Pancreas (tissue), 10 donors: ENCODE data around the gene OR2M2. TPM values are rescaled to one million over a fixed set of nuclear protein-coding genes. Genes with fewer than 3 reads are reported as not detected.
A peak's percentile ranks its signal among the peaks of the same experiment; 100 is the strongest.

Experiments used
- ATAC-seq, 4 donors: fragments of 200-7000 bp; cut with Tn5 transposase; one replicate each; pipeline versions ENCODE4 v1.8.0 to v1.9.1; 2020; ENCODE audit warnings: mild to moderate bottlenecking in 4 of 4, moderate library complexity in 4 of 4
- DNase-seq, 6 donors: peaks; one replicate each; pipeline ENCODE4 v3.0.0-alpha.2; 2020
- FAIRE-seq: peaks from 2 replicates; lab custom pipeline; 2012; peaks lifted over from hg19 to GRCh38; lab: Jason Lieb, UNC
- H3K27ac ChIP-seq, 4 donors: fragments of 200-600 bp; sonication (generic); 1 replicate in 3 of 4; 2 replicates in 1 of 4; pipeline versions ENCODE4 v1.5.0 to v1.8.0; 2020
- H3K27me3 ChIP-seq, 4 donors: fragments of 200-600 bp; one replicate each; pipeline ENCODE4 v1.8.0; 2021
- H3K36me3 ChIP-seq, 3 donors: fragments of 200-600 bp; sonication (generic) in 1 of 3; one replicate each; pipeline versions ENCODE4 v1.5.0 to v1.8.0; 2020 to 2021
- H3K4me1 ChIP-seq, 3 donors: fragments of 200-600 bp; one replicate each; pipeline ENCODE4 v1.8.0; 2021
- H3K4me3 ChIP-seq, 4 donors: fragments of 200-600 bp; sonication (generic) in 2 of 4; one replicate each; pipeline versions ENCODE4 v1.5.0 to v1.8.0; 2020 to 2021
- H3K9me3 ChIP-seq, 4 donors: fragments of 200-600 bp; one replicate each; pipeline ENCODE4 v1.8.0; 2021
- CTCF ChIP-seq, 4 donors: fragments of 200-600 bp; sonication (generic) in 3 of 4; IDR thresholded peaks; one replicate each; pipeline versions ENCODE4 v1.5.0 to v1.8.0; 2021; ENCODE audit warnings: antibody characterized with exemption in 4 of 4
- WGBS, 2 donors: extraction: QIAGEN DNeasy Blood & Tissue Kit; methylation state at CpG; one replicate each; pipeline ENCODE4 v1.1.7; 2013; 5-methylcytosine and 5-hydroxymethylcytosine counted together
- intact Hi-C, 3 donors: fragments of 100-400 bp; cut with DNase I; formaldehyde crosslinking; loops; one replicate each; pipeline versions ENCODE4 v1.11.1 to v1.14.2; 2022
- polyA plus RNA-seq, 2 donors: library from polyadenylated mRNA; stranded (reverse); fragments of 200-250 nt; gene quantifications; one replicate each; pipeline ENCODE4 v1.2.3, GENCODE V29; 2013
- total RNA-seq, 6 donors: library from RNA; stranded (reverse); fragmentation: NEBNext Ultra II Directional in 4 of 6; extraction: Animal tissue kit (Norgen Biotek cat#: 25700) in 4 of 6; gene quantifications; one replicate each; pipeline versions ENCODE4 v1.2.1 to v1.2.4, GENCODE V29; 2021 to 2023
- donor health status: healthy with polysubstance abuse.
- donor health status: DM: no; HTN: no; CAD: no; lungs with moderate emphysema.
- donor health status: DM: no; HTN: no; CAD: no.
- donor health status: control.
- donor health status: control.
- donor health status: Bipolar disorder and iron deficiency.
- donor health status: DM: yes; HTN: yes; CAD: no.
- donor health status: DM: no; HTN: no; CAD: no.
- donor health status: DM: no; HTN: no; CAD: no.
- donor health status: DM: yes; HTN: yes; CAD: no.

Gene OR2M2
- total and polyA plus RNA-seq, 8 donors: not detected

- DNase-seq (no peak), FAIRE-seq (no peak), ATAC-seq (no peak)
- TF ChIP-seq CTCF (IDR thresholded peaks at IDR 0.05): no peak
- Histone ChIP-seq H3K4me3 (no peak within 1 kb of the TSS), H3K9me3 (no peaks in the 10 kb centered on the region), H3K27ac (no peak within 1 kb of the TSS), H3K36me3 (no peaks in the 10 kb centered on the region), H3K27me3 (no peaks in the 10 kb centered on the region), H3K4me1 (no peaks in the 10 kb centered on the region)
- intact Hi-C loops: no loop called here
- 26 to 37% methylated on average over 4 of the region's 4 CpGs for WGBS, 2 donors
Observed at GRCh38 chr1:248196965-248197364, 22.3 kb downstream of the OR2M2 start, which contains the start of gene OR2M3. Gene OR2M3, plus strand, starts transcription at chr1:248197265. Its CDS starts 5,803 bp downstream, at chr1:248203068.

- intact Hi-C loops: no loop called here
- no peak for TF ChIP-seq CTCF (IDR thresholded peaks at IDR 0.05)
- 84 to 92% methylated on average over 1 of the region's 1 CpG for WGBS, 2 donors
- Histone ChIP-seq H3K36me3 (no peaks in the 10 kb centered on the region), H3K9me3 (no peaks in the 10 kb centered on the region), H3K4me3 (no peak overlapping the region), H3K27me3 (no peaks in the 10 kb centered on the region), H3K27ac (no peak overlapping the region), H3K4me1 (no peaks in the 10 kb centered on the region)
- DNase-seq (no peak), FAIRE-seq (no peak), ATAC-seq (no peak)
Observed at GRCh38 chr1:248215880-248216279, 41.3 kb downstream of the OR2M2 start.

- H3K9me3 ChIP-seq: no peaks in the 10 kb centered on the region
- ATAC-seq (no peak), DNase-seq (no peak), FAIRE-seq (no peak)
- no peak overlapping the region for H3K4me3 ChIP-seq
- H3K27me3 ChIP-seq: no peaks in the 10 kb centered on the region
- WGBS, 2 donors: 53 to 62% methylated on average over 1 of the region's 1 CpG
- no peak for TF ChIP-seq CTCF (IDR thresholded peaks at IDR 0.05)
- intact Hi-C loops: no loop called here
- H3K36me3 ChIP-seq: no peaks in the 10 kb centered on the region
- no peak overlapping the region for H3K27ac ChIP-seq
- H3K4me1 ChIP-seq: no peaks in the 10 kb centered on the region
Observed at GRCh38 chr1:248225537-248225936, 50.9 kb downstream of the OR2M2 start.

- H3K9me3 ChIP-seq: no peaks in the 10 kb centered on the region
- DNase-seq: peak in 1 of 6 donors; percentile 23
- TF ChIP-seq CTCF (IDR thresholded peaks at IDR 0.05): no peak
- H3K4me1 ChIP-seq: no peaks in the 10 kb centered on the region
- no peak for FAIRE-seq
- 47 to 64% methylated on average over 6 of the region's 6 CpGs for WGBS, 2 donors
- H3K27me3 ChIP-seq: no peaks in the 10 kb centered on the region
- no peaks in the 10 kb centered on the region for H3K36me3 ChIP-seq
- no peak overlapping the region for H3K4me3 ChIP-seq
- ATAC-seq: no peak
- intact Hi-C loops: no loop called here
- no peak overlapping the region for H3K27ac ChIP-seq
Observed at GRCh38 chr1:248229360-248229908, 54.8 kb downstream of the OR2M2 start.

Other genes starting within 250 kb of the OR2M2 start
- gene OR2AJ1, start 249.9 kb upstream of the OR2M2 start, total RNA-seq: not detected
- not detected for gene OR2AJ1, start 249.9 kb upstream of the OR2M2 start, polyA plus RNA-seq
- gene OR2L8, start 226.0 kb upstream of the OR2M2 start, total RNA-seq: not detected
- gene OR2L8, start 226.0 kb upstream of the OR2M2 start, polyA plus RNA-seq: not detected
- gene OR2AK2, start 209.6 kb upstream of the OR2M2 start, total RNA-seq: not detected
- not detected for gene OR2AK2, start 209.6 kb upstream of the OR2M2 start, polyA plus RNA-seq
- gene OR2L5, start 161.2 kb upstream of the OR2M2 start, total RNA-seq: not detected
- gene OR2L5, start 161.2 kb upstream of the OR2M2 start, polyA plus RNA-seq: not detected
- under 1 TPM in 3 of 6 donors, not detected in 3; 0.03 to 0.06 (median 0.05) TPM for gene OR2L2, start 144.8 kb upstream of the OR2M2 start, total RNA-seq
- gene OR2L2, start 144.8 kb upstream of the OR2M2 start, polyA plus RNA-seq: under 1 TPM in 1 of 2 donors, not detected in 1; 0.07 TPM
- not detected for gene OR2L3, start 128.0 kb upstream of the OR2M2 start, total RNA-seq
- gene OR2L3, start 128.0 kb upstream of the OR2M2 start, polyA plus RNA-seq: not detected
- not detected for gene OR2L13, start 79.6 kb upstream of the OR2M2 start, total RNA-seq
- not detected for gene OR2L13, start 79.6 kb upstream of the OR2M2 start, polyA plus RNA-seq
- not detected for gene OR2M5, start 29.7 kb upstream of the OR2M2 start, total RNA-seq
- gene OR2M5, start 29.7 kb upstream of the OR2M2 start, polyA plus RNA-seq: not detected
- not detected for gene OR2M3, start 22.4 kb downstream of the OR2M2 start, total RNA-seq
- gene OR2M3, start 22.4 kb downstream of the OR2M2 start, polyA plus RNA-seq: under 1 TPM in 1 of 2 donors, not detected in 1; under 0.01 TPM
- gene OR2M4, start 56.6 kb downstream of the OR2M2 start, total RNA-seq: not detected
- under 1 TPM in 1 of 2 donors, not detected in 1; 0.02 TPM for gene OR2M4, start 56.6 kb downstream of the OR2M2 start, polyA plus RNA-seq
- gene OR2T33, start 103.2 kb downstream of the OR2M2 start, total RNA-seq: not detected
- gene OR2T33, start 103.2 kb downstream of the OR2M2 start, polyA plus RNA-seq: not detected
- not detected for gene OR2T12, start 128.6 kb downstream of the OR2M2 start, total RNA-seq
- gene OR2T12, start 128.6 kb downstream of the OR2M2 start, polyA plus RNA-seq: not detected
- gene OR2M7, start 149.7 kb downstream of the OR2M2 start, total RNA-seq: not detected
- not detected for gene OR2M7, start 149.7 kb downstream of the OR2M2 start, polyA plus RNA-seq
- not detected for gene OR14C36, start 174.0 kb downstream of the OR2M2 start, total RNA-seq
- gene OR14C36, start 174.0 kb downstream of the OR2M2 start, polyA plus RNA-seq: not detected
- not detected for gene OR2T4, start 186.8 kb downstream of the OR2M2 start, total RNA-seq
- gene OR2T4, start 186.8 kb downstream of the OR2M2 start, polyA plus RNA-seq: not detected
- not detected for gene OR2T6, start 200.9 kb downstream of the OR2M2 start, total RNA-seq
- not detected for gene OR2T6, start 200.9 kb downstream of the OR2M2 start, polyA plus RNA-seq
- gene OR2T1, start 228.2 kb downstream of the OR2M2 start, total RNA-seq: not detected
- gene OR2T1, start 228.2 kb downstream of the OR2M2 start, polyA plus RNA-seq: not detected